Measurements from ENCODE around the gene RNF220. TPM values are rescaled to one million over a fixed set of nuclear protein-coding genes. Genes with fewer than 3 reads are reported as not detected.

The RNF220 gene
- total RNA-seq, 1 experiment from 2014 or later = 66.6 TPM

DNA sequence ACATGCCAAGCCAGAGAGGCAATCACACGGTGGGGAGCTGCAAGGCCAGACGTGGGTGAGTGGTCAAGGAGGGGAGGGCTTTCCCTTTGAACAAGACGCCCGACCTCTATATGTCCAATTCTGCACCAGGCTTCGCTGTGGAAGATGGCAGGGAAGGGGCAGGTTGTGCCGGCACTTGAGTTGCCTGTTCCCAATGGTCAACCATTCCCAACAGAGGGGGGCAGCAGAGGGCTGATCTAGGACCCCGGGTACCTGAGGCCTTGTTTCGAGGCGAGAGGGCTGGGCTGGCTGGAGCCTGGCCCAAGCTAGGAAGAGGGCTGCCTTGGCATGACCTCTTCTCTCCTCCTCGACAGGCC lies 204.3 kb downstream of the RNF220 start:
- Histone ChIP-seq H4K20me1 (ENCODE audit: low read length) (no peaks in the 10 kb centered on the region), H3K9me2 (replicated peaks; ENCODE audit: low read length) (no peaks in the 10 kb centered on the region), H3K4me1 (ENCODE audit: insufficient read depth, low read length) (peaks cover 22% of the 10 kb centered on the region), H3F3A (ENCODE audit: low read length, unreplicated experiment) (peaks cover 3% of the 10 kb centered on the region), H3K27me3 (ENCODE audit: low read length) (no peaks in the 10 kb centered on the region), H3K4me3 (ENCODE audit: low read length) (no peak overlapping the region), H3K4me2 (ENCODE audit: low read length) (no peak overlapping the region), H2AFZ (ENCODE audit: low read length) (no peak overlapping the region), H3K27ac (ENCODE audit: low read length) (no peak overlapping the region), H3K36me3 (ENCODE audit: low read depth, low read length) (no peaks in the 10 kb centered on the region), H3K9me3 (ENCODE audit: low read length) (no peaks in the 10 kb centered on the region), H3K9ac (ENCODE audit: low read length) (no peak overlapping the region), H3K79me2 (ENCODE audit: low read length) (no peaks in the 10 kb centered on the region)
- no peak for ATAC-seq
- TF ChIP-seq, protein P1, sequence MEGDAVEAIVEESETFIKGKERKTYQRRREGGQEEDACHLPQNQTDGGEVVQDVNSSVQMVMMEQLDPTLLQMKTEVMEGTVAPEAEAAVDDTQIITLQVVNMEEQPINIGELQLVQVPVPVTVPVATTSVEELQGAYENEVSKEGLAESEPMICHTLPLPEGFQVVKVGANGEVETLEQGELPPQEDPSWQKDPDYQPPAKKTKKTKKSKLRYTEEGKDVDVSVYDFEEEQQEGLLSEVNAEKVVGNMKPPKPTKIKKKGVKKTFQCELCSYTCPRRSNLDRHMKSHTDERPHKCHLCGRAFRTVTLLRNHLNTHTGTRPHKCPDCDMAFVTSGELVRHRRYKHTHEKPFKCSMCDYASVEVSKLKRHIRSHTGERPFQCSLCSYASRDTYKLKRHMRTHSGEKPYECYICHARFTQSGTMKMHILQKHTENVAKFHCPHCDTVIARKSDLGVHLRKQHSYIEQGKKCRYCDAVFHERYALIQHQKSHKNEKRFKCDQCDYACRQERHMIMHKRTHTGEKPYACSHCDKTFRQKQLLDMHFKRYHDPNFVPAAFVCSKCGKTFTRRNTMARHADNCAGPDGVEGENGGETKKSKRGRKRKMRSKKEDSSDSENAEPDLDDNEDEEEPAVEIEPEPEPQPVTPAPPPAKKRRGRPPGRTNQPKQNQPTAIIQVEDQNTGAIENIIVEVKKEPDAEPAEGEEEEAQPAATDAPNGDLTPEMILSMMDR (conservative IDR thresholded peaks at IDR 0.05; ENCODE audit: low read depth, low read length) = peak; percentile 64
- no peak for TF ChIP-seq EZH2 (IDR thresholded peaks at IDR 0.05; ENCODE audit: low read length, unreplicated experiment)
- no peak for TF ChIP-seq EZH2phosphoT487 (IDR thresholded peaks at IDR 0.05; ENCODE audit: borderline replicate concordance, low read length)
- ChIA-PET POLR2A (ENCODE audit: unreplicated experiment) (no interaction called here), CTCF (no interaction called here)
- DNase-seq = peak; percentile 58
- intact Hi-C loops (cut with micrococcal nuclease) = loop anchor here (2.0 kb wide), 1 partner anchor 43 kb away; no protein-coding TSS in a partner anchor
- no TSS peak for BruUV-seq (replicated peaks)

- no peak overlapping the region for H3K9ac ChIP-seq (ENCODE audit: low read length)
- no peaks in the 10 kb centered on the region for H3K27me3 ChIP-seq (ENCODE audit: low read length)
- H3K4me3 ChIP-seq (ENCODE audit: low read length) = no peak overlapping the region
- H4K20me1 ChIP-seq (ENCODE audit: low read length) = no peaks in the 10 kb centered on the region
- DNase-seq (no peak), ATAC-seq (no peak)
- intact Hi-C loops (cut with micrococcal nuclease) = loop anchor here (2.0 kb wide), 1 partner anchor 43 kb away; no protein-coding TSS in a partner anchor
- no TSS peak for BruUV-seq (replicated peaks)
- no peak overlapping the region for H3K27ac ChIP-seq (ENCODE audit: low read length)
- peaks cover 3% of the 10 kb centered on the region for H3F3A ChIP-seq (ENCODE audit: low read length, unreplicated experiment)
- TF ChIP-seq, protein P1 (conservative IDR thresholded peaks at IDR 0.05; ENCODE audit: low read depth, low read length) = no peak
- TF ChIP-seq EZH2 (IDR thresholded peaks at IDR 0.05; ENCODE audit: low read length, unreplicated experiment) (no peak), EZH2phosphoT487 (IDR thresholded peaks at IDR 0.05; ENCODE audit: borderline replicate concordance, low read length) (no peak)
- H3K4me2 ChIP-seq (ENCODE audit: low read length) = no peak overlapping the region
- no peaks in the 10 kb centered on the region for H3K36me3 ChIP-seq (ENCODE audit: low read depth, low read length)
- ChIA-PET POLR2A (ENCODE audit: unreplicated experiment) (no interaction called here), CTCF (no interaction called here)
- H3K79me2 ChIP-seq (ENCODE audit: low read length) = no peaks in the 10 kb centered on the region
- no peaks in the 10 kb centered on the region for H3K9me3 ChIP-seq (ENCODE audit: low read length)
- H3K4me1 ChIP-seq (ENCODE audit: insufficient read depth, low read length) = peaks cover 19% of the 10 kb centered on the region
- H3K9me2 ChIP-seq (replicated peaks; ENCODE audit: low read length) = no peaks in the 10 kb centered on the region
- H2AFZ ChIP-seq (ENCODE audit: low read length) = no peak overlapping the region
These were observed 204.9 kb downstream of the RNF220 start for GRCh38 chr1:44609768-44610526.

GRCh38 chr1:44610527-44611148 lies 205.6 kb downstream of the RNF220 start:
- DNase-seq (no peak), ATAC-seq (no peak)
- ChIA-PET CTCF (no interaction called here), POLR2A (ENCODE audit: unreplicated experiment) (no interaction called here)
- Histone ChIP-seq H3K27me3 (ENCODE audit: low read length) (no peaks in the 10 kb centered on the region), H3K27ac (ENCODE audit: low read length) (no peak overlapping the region), H2AFZ (ENCODE audit: low read length) (no peak overlapping the region), H3K9ac (ENCODE audit: low read length) (no peak overlapping the region), H4K20me1 (ENCODE audit: low read length) (no peaks in the 10 kb centered on the region), H3K4me1 (ENCODE audit: insufficient read depth, low read length) (peaks cover 14% of the 10 kb centered on the region), H3K4me3 (ENCODE audit: low read length) (no peak overlapping the region), H3K79me2 (ENCODE audit: low read length) (no peaks in the 10 kb centered on the region), H3K9me3 (ENCODE audit: low read length) (no peaks in the 10 kb centered on the region), H3K36me3 (ENCODE audit: low read depth, low read length) (no peaks in the 10 kb centered on the region), H3K9me2 (replicated peaks; ENCODE audit: low read length) (no peaks in the 10 kb centered on the region), H3K4me2 (ENCODE audit: low read length) (no peak overlapping the region), H3F3A (ENCODE audit: low read length, unreplicated experiment) (no peaks in the 10 kb centered on the region)
- TF ChIP-seq EZH2phosphoT487 (IDR thresholded peaks at IDR 0.05; ENCODE audit: borderline replicate concordance, low read length) (no peak), EZH2 (IDR thresholded peaks at IDR 0.05; ENCODE audit: low read length, unreplicated experiment) (no peak)
- TF ChIP-seq, protein P1 (conservative IDR thresholded peaks at IDR 0.05; ENCODE audit: low read depth, low read length) = no peak
- intact Hi-C loops (cut with micrococcal nuclease) = no loop called here
- no TSS peak for BruUV-seq (replicated peaks)
